NCI-H526 treated with DMSO at 0.1 percent for 48 hours (cell line): Measurements from ENCODE around the gene GAB2.

Experiments
- DNase-seq: peaks from one replicate; lab custom pipeline; 2025; lab: John Stamatoyannopoulos, UW

Gene GAB2

GRCh38 chr11:78427615-78428265, 10.1 kb upstream of the GAB2 start:
- no peak for DNase-seq

GRCh38 chr11:78426845-78427244, 9.2 kb upstream of the GAB2 start:
- DNase-seq, result no peak

GRCh38 chr11:78425399-78426070, 7.9 kb upstream of the GAB2 start:
- DNase-seq, result no peak

GRCh38 chr11:78424334-78425270, 7.0 kb upstream of the GAB2 start:
- DNase-seq, result no peak

- DNase-seq, result no peak
Observed at GRCh38 chr11:78423241-78423640, 5.6 kb upstream of the GAB2 start.

- peak; percentile 64 for DNase-seq
Observed at GRCh38 chr11:78420796-78421209, 3.2 kb upstream of the GAB2 start.

- DNase-seq, result peak; percentile 64
Observed at GRCh38 chr11:78420255-78420764, 2.7 kb upstream of the GAB2 start.

GRCh38 chr11:78419327-78419726, 1.7 kb upstream of the GAB2 start:
- no peak for DNase-seq

GRCh38 chr11:78418584-78419211, 1.1 kb upstream of the GAB2 start:
- peak; percentile 80 for DNase-seq

- DNase-seq, result peak; percentile 85
Observed at GRCh38 chr11:78417888-78418583, 416 bp upstream of the GAB2 start.

- DNase-seq, result peak; percentile 93
Observed at GRCh38 chr11:78416285-78417174, 1.1 kb downstream of the GAB2 start.

GRCh38 chr11:78415338-78415737, 2.3 kb downstream of the GAB2 start:
- no peak for DNase-seq

- DNase-seq, result peak; percentile 34
Observed at GRCh38 chr11:78414321-78415051, 3.1 kb downstream of the GAB2 start.

GRCh38 chr11:78408619-78409018, 9.0 kb downstream of the GAB2 start:
- DNase-seq, result no peak

GRCh38 chr11:78406568-78407196, 10.9 kb downstream of the GAB2 start:
- no peak for DNase-seq

GRCh38 chr11:78405805-78406204, 11.8 kb downstream of the GAB2 start:
- DNase-seq, result no peak

- DNase-seq, result no peak
Observed at GRCh38 chr11:78403781-78404180, 13.8 kb downstream of the GAB2 start.

GRCh38 chr11:78402847-78403246, 14.8 kb downstream of the GAB2 start:
- no peak for DNase-seq

GRCh38 chr11:78400702-78401101, 16.9 kb downstream of the GAB2 start:
- DNase-seq, result no peak
